GM23248 (cell line): ENCODE results near the gene YES1.
"Not testable (repeated sequence)": the region's sequence is repeated elsewhere in the genome, so short reads cannot be mapped to it uniquely, and the experiment has no call there.

Source experiments
- EZH2 ChIP-seq: fragments of 200-600 bp; sonication (generic); IDR thresholded peaks from 2 replicates; pipeline ENCODE4 v1.6.1; 2018; ENCODE audit warnings: antibody characterized with exemption, mild to moderate bottlenecking; ENCODE audit not compliant: insufficient read depth, poor library complexity, severe bottlenecking
- EZH2phosphoT487 ChIP-seq: fragments of 200-600 bp; sonication (generic); IDR thresholded peaks from 2 replicates; pipeline ENCODE4 v1.6.1; 2018; ENCODE audit warnings: antibody characterized with exemption, moderate library complexity, mild to moderate bottlenecking, low read depth; ENCODE audit not compliant: insufficient read depth

DNA sequence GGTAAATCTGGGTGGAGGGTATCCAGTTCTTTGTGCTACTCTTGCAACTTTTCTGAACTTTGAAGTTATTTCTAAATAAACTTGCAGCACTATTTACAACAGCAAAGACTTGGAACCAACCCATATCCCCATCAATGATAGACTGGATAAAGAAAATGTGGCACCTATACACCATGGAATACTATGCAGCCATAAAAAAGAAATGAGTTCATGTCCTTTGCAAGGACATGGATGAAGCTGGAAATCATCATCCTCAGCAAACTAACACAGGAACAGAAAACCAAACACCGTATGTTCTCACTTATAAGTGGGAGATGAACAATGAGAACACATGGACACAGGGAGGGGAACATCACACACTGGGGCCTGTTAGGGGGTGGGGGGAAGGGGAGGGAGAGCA lies 16.7 kb downstream of the YES1 start:
- TF ChIP-seq EZH2, EZH2phosphoT487: not testable (repeated sequence)
